Mesothelial cell of epicardium (in vitro differentiated cells): Measurements from ENCODE around the gene ALPI. TPM values are rescaled to one million over a fixed set of nuclear protein-coding genes. Genes with fewer than 3 reads are reported as not detected.

Experiments
- DNase-seq, 2 experiments: peaks; one replicate each; pipeline ENCODE4 v3.0.0; 2021; ENCODE audit warnings: low spot score in 2 of 2; ENCODE audit not compliant: unreplicated experiment in 2 of 2
- H3K27ac Mint-ChIP-seq: 2 replicates; pipeline ENCODE4 v1.8.0; 2021; ENCODE audit warnings: mixed read lengths
- H3K27me3 Mint-ChIP-seq: 2 replicates; pipeline ENCODE4 v1.8.0; 2021; ENCODE audit warnings: low read depth, mixed read lengths
- H3K36me3 Mint-ChIP-seq: 2 replicates; pipeline ENCODE4 v1.8.0; 2021; ENCODE audit warnings: mixed read lengths
- H3K4me1 Mint-ChIP-seq: 2 replicates; pipeline ENCODE4 v1.8.0; 2021; ENCODE audit warnings: mixed read lengths
- H3K4me3 Mint-ChIP-seq: 2 replicates; pipeline ENCODE4 v1.8.0; 2021; ENCODE audit warnings: mild to moderate bottlenecking, moderate library complexity, mixed read lengths
- H3K9me3 Mint-ChIP-seq: 2 replicates; pipeline ENCODE4 v1.8.0; 2021; ENCODE audit warnings: mixed read lengths
- CTCF ChIP-seq: fragments of 200-600 bp; sonication (generic); IDR thresholded peaks from one replicate; pipeline ENCODE4 v1.5.0; 2021; ENCODE audit warnings: antibody characterized with exemption; ENCODE audit not compliant: unreplicated experiment
- total RNA-seq: library from RNA; stranded (reverse); gene quantifications from 3 replicates; pipeline ENCODE4 v1.2.1, GENCODE V29; 2021

Gene ALPI
- total RNA-seq, 1 donor from 2014 or later: not detected

GRCh38 chr2:232485757-232486557 is 30.0 kb downstream of the ALPI start:
- DNase-seq: no peak
- no peak for TF ChIP-seq CTCF
- Mint-ChIP-seq H3K36me3 (no peaks in the 10 kb centered on the region), H3K4me3 (no peak overlapping the region), H3K27ac (no peak overlapping the region), H3K9me3 (no peaks in the 10 kb centered on the region), H3K27me3 (peaks cover 88% of the 10 kb centered on the region), H3K4me1 (peaks cover 4% of the 10 kb centered on the region)

DNA sequence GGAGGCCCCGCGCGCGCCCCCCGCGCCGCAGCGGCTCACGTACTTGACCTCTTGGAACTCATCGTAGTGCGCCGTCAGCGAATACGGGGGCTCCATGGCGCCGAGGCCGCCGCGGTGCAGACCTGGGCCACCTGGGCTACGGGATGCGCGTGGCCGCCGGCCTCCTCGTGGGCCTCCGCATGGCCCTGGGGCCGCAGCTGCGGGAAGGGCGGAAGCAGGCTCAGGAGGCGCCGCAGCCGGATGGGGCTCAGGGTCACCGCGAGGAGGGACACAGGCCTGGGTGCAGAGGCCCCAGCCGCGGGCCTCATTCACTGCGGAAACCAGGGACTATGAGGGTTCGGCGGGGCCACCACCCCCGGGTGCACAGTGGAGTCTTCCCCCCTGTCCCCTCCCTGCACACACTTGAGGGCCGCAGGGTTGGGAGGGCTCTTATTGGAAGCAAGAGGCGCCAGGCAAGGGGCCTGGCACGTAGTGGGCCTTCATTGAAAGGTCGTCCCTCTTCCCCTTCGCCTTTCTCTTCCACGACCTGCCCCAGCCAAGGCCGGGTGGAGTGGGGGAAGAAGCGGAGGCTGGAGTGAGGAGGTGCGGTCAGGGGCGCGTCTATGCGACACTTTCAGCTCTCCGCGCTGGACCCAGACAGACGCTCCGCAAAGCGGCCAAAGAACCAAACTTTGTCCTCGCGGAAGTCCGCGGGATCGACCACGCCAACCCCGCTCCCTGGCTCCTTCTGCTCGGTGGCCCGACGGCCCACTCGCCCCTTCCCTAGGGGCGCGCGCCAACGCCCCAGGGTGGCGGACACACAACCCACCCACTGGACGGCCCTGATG is 30.8 kb downstream of the ALPI start:
- peak overlapping the region; percentile 58 for H3K4me3 Mint-ChIP-seq
- no peak for DNase-seq
- TF ChIP-seq CTCF: no peak
- H3K27ac Mint-ChIP-seq: no peak overlapping the region
- H3K4me1 Mint-ChIP-seq: peaks cover 4% of the 10 kb centered on the region
- H3K36me3 Mint-ChIP-seq: no peaks in the 10 kb centered on the region
- H3K27me3 Mint-ChIP-seq: peaks cover 89% of the 10 kb centered on the region
- no peaks in the 10 kb centered on the region for H3K9me3 Mint-ChIP-seq

DNA sequence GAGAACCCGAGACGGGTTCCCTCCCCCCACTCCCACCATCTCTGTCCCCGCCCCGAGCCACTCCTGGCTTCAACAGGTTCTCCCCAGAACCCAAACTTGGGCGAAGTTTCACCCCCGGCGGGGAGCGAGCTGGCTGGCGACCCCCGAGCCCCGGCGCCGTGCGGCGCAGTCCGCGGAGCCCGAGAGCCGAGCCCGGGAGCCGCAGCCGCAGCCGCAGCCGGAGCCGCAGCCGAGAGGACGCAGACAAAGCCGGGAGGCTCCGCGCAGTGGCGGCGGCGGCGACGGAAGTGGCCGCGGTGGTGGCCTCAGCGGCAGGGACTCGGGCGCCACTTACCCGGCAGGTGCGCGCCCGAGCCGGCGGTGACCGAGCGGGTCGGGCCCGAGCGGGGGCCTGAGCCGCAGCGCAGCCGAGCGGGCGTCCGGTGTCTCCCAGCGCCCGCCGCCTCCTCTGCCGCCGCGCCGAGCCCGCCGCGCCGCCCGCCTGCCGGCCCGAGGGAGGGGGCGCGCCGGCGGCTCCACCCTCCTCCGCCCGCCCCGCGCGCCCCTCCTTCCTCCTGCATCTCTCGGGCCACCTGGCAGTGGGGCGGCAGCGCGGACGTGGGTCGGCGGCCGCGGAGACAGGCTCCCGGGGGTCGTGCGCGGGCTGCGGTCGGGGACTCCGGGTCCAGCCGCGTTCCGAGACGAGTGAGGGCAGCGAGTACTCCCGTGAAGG is 31.6 kb downstream of the ALPI start, which contains the start of gene ECEL1:
Gene ECEL1, minus strand, starts transcription at position 450 of the 712 bp plus-strand sequence. CDS start 1,181 bp downstream, outside the sequence.
- peak within 1 kb of the TSS; percentile 58 for H3K4me3 Mint-ChIP-seq

DNA sequence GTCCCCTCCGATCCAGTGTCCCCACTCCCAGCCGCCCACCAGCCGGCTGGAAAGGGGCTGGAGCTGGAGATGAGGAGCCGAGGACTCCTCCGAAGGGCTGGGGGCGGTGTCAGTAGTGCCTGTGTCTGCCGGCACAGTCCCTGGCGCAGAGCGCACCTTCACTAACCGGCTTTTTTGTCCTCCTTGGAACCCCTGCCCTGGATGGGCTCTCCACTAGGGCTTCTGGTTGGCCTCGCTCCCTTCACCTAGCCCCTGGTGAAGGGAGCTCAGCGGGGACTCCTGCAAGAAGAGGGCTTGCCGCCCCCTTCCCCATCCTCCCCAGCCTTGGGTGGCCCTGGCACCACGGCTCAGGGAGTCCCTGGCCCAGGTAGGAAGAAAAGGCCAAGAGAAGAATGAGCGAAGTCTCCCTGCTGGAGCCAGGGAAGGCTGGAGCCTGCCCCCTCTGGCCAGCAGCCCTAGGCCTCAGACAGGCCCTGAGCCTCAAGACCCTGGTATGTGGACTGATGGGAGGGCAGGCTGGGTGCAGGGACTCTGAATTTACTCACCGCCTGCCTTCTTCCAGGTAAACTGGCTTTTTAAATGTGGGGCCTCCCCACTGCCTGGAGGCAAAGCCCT is 32.3 kb downstream of the ALPI start:
- H3K27me3 Mint-ChIP-seq: peaks cover 85% of the 10 kb centered on the region
- H3K4me1 Mint-ChIP-seq: peaks cover 4% of the 10 kb centered on the region
- no peak for DNase-seq
- H3K27ac Mint-ChIP-seq: no peak overlapping the region
- H3K9me3 Mint-ChIP-seq: no peaks in the 10 kb centered on the region
- no peaks in the 10 kb centered on the region for H3K36me3 Mint-ChIP-seq
- TF ChIP-seq CTCF: no peak
- peak overlapping the region; percentile 39 for H3K4me3 Mint-ChIP-seq

More for the DNA sequence above, 31.6 kb downstream of the ALPI start, which contains the start of gene ECEL1:
- Mint-ChIP-seq H3K27ac (no peak within 1 kb of the TSS), H3K9me3 (no peaks in the 10 kb centered on the region), H3K36me3 (no peaks in the 10 kb centered on the region), H3K4me1 (peaks cover 4% of the 10 kb centered on the region), H3K27me3 (peaks cover 88% of the 10 kb centered on the region)
- DNase-seq: no peak
- no peak for TF ChIP-seq CTCF

GRCh38 chr2:232488721-232489300 is 32.9 kb downstream of the ALPI start:
- Mint-ChIP-seq H3K36me3 (no peaks in the 10 kb centered on the region), H3K4me3 (peak overlapping the region; percentile 39), H3K4me1 (peaks cover 4% of the 10 kb centered on the region), H3K27me3 (peaks cover 81% of the 10 kb centered on the region), H3K27ac (no peak overlapping the region), H3K9me3 (no peaks in the 10 kb centered on the region)
- no peak for TF ChIP-seq CTCF
- peak in 1 of 2 experiments; percentile 26 for DNase-seq
